ENCODE results near the gene CTNNBIP1.

DNA sequence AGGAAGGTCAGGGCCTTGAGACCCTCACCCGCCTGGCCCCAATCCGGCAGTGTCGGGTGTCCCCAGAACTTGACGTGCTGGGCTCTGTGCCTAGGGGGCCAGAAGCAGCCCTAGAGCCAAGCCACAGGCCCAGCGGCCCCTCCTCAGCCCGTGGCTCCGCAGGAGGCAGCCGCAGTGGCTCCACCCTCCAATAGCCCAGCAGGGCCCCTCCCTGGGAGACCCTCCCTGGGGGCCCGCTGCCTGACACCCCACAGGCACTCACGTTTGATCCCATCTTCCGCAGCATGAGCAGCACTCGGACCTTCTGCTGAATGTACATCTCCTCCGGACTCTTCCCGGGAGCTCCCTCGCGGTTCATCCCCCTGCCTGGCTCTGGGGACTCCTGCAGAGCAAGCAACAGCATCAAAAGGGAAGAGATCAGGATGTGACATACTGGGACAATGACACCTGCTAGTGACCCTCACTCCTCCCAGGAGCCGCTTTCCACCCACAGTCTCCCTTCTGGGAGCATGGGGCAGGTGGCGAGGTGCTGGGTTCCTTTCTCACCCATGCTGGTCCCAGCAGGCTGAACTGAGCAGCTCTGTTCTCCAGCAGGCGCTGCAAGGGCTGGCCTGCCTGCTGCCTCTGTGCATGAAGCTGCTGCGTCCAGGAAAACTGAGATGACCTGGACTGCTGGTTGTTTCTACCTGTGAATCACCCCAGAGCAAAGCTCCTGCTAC, 38.2 kb downstream of the CTNNBIP1 start:
- TF ChIP-seq PCBP1 (IDR thresholded peaks at IDR 0.05; ENCODE audit: low read depth, low read length, poor library complexity, severe bottlenecking), result no peak
- TF ChIP-seq, protein P1, sequence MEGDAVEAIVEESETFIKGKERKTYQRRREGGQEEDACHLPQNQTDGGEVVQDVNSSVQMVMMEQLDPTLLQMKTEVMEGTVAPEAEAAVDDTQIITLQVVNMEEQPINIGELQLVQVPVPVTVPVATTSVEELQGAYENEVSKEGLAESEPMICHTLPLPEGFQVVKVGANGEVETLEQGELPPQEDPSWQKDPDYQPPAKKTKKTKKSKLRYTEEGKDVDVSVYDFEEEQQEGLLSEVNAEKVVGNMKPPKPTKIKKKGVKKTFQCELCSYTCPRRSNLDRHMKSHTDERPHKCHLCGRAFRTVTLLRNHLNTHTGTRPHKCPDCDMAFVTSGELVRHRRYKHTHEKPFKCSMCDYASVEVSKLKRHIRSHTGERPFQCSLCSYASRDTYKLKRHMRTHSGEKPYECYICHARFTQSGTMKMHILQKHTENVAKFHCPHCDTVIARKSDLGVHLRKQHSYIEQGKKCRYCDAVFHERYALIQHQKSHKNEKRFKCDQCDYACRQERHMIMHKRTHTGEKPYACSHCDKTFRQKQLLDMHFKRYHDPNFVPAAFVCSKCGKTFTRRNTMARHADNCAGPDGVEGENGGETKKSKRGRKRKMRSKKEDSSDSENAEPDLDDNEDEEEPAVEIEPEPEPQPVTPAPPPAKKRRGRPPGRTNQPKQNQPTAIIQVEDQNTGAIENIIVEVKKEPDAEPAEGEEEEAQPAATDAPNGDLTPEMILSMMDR (IDR thresholded peaks at IDR 0.05 in 2 of 3, conservative IDR thresholded peaks at IDR 0.05 in 1 of 3; ENCODE audit: insufficient read depth in 2 of 3, low read depth in 1 of 3, low read length in 3 of 3), result no peak
- no peak for TF ChIP-seq JUNB (CRISPR knock-in tag; conservative IDR thresholded peaks at IDR 0.05)
- TF ChIP-seq TAF1 (IDR thresholded peaks at IDR 0.05; ENCODE audit: control insufficient read depth, extremely low read depth, insufficient read depth, low read length, severe bottlenecking), result no peak
- TF ChIP-seq, protein P2, sequence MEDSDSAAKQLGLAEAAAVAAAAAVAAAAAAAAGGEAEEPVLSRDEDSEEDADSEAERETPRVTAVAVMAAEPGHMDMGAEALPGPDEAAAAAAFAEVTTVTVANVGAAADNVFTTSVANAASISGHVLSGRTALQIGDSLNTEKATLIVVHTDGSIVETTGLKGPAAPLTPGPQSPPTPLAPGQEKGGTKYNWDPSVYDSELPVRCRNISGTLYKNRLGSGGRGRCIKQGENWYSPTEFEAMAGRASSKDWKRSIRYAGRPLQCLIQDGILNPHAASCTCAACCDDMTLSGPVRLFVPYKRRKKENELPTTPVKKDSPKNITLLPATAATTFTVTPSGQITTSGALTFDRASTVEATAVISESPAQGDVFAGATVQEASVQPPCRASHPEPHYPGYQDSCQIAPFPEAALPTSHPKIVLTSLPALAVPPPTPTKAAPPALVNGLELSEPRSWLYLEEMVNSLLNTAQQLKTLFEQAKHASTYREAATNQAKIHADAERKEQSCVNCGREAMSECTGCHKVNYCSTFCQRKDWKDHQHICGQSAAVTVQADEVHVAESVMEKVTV (CRISPR knock-in tag; IDR thresholded peaks at IDR 0.05), result no peak
- no peak for TF ChIP-seq WHSC1 (IDR thresholded peaks at IDR 0.05; ENCODE audit: low read length)
